ENCODE data around the gene ATOH8. TPM values are rescaled to one million over a fixed set of nuclear protein-coding genes. Genes with fewer than 3 reads are reported as not detected.

The ATOH8 gene
- total RNA-seq, 1 donor from 2014 or later = 2.2 TPM

DNA sequence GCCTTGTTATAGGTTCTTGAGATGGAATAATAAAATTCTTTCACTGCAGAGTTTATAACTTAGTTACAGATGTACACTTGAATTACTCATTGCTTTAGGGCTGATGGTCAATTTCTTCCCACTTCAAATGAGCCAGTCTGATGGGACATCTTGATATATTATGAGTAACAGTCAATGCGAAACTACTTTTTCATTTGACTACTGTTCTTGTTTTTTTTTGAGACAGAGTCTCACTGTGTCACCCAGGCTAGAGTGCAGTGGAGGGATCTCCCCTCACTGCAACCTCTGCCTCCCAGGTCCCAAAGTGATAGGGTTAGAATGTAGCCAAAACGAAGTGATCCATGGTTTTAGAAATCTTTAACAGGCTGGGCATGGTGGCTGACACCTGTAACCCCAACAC, 77.9 kb downstream of the ATOH8 start:
- Mint-ChIP-seq H3K27me3 (ENCODE audit: low read depth) (peaks cover 3% of the 10 kb centered on the region), H3K36me3 (ENCODE audit: low read depth) (peaks cover 6% of the 10 kb centered on the region), H3K4me1 (ENCODE audit: low read depth) (no peaks in the 10 kb centered on the region), H3K9me3 (ENCODE audit: low read depth) (peaks cover 16% of the 10 kb centered on the region), H3K4me3 (ENCODE audit: unreplicated experiment) (no peak overlapping the region), H3K27ac (ENCODE audit: unreplicated experiment) (no peak overlapping the region)
- TF ChIP-seq, protein P1, sequence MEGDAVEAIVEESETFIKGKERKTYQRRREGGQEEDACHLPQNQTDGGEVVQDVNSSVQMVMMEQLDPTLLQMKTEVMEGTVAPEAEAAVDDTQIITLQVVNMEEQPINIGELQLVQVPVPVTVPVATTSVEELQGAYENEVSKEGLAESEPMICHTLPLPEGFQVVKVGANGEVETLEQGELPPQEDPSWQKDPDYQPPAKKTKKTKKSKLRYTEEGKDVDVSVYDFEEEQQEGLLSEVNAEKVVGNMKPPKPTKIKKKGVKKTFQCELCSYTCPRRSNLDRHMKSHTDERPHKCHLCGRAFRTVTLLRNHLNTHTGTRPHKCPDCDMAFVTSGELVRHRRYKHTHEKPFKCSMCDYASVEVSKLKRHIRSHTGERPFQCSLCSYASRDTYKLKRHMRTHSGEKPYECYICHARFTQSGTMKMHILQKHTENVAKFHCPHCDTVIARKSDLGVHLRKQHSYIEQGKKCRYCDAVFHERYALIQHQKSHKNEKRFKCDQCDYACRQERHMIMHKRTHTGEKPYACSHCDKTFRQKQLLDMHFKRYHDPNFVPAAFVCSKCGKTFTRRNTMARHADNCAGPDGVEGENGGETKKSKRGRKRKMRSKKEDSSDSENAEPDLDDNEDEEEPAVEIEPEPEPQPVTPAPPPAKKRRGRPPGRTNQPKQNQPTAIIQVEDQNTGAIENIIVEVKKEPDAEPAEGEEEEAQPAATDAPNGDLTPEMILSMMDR (IDR thresholded peaks at IDR 0.05) = no peak
- DNase-seq (ENCODE audit: low spot score) = no peak

DNA sequence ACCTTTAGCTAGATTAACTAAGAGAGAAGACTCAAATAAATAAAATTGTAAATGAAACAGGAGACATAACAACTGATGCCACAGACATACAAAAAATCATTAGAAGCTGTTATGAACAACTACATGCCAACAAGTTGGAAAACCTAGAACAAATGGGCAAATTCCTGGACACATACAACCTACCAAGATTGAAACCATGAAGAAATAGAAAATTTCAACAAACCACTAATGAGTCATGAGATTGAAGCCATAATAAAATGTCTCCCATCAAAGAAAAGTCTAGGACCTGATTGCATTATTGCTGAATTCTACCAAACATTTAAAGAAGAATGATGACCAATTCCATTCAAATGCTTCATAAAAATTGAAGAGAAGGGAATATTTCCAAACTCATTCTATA, 80.7 kb downstream of the ATOH8 start:
- H3K4me3 Mint-ChIP-seq (ENCODE audit: unreplicated experiment) = no peak overlapping the region
- TF ChIP-seq, protein P1 (IDR thresholded peaks at IDR 0.05) = no peak
- H3K9me3 Mint-ChIP-seq (ENCODE audit: low read depth) = peaks cover 16% of the 10 kb centered on the region
- H3K27ac Mint-ChIP-seq (ENCODE audit: unreplicated experiment) = no peak overlapping the region
- DNase-seq (ENCODE audit: low spot score) = no peak
- H3K27me3 Mint-ChIP-seq (ENCODE audit: low read depth) = no peaks in the 10 kb centered on the region
- no peaks in the 10 kb centered on the region for H3K4me1 Mint-ChIP-seq (ENCODE audit: low read depth)
- H3K36me3 Mint-ChIP-seq (ENCODE audit: low read depth) = peaks cover 14% of the 10 kb centered on the region

Small RNA genes within 50 kb of the gene (microRNA-seq; reads per million reads assigned to microRNA genes)
- not detected for gene MIR6071 (ENCODE audit: borderline number of aligned reads)

Other genes starting within 250 kb of the ATOH8 start
- 119 to 155 TPM (median 144 TPM) in 3 replicates for gene MAT2A, start 214.8 kb upstream of the ATOH8 start, total RNA-seq
- gene GGCX, start 192.5 kb upstream of the ATOH8 start, total RNA-seq = 55.7 to 78.6 TPM (median 58.6 TPM) in 3 replicates
- 1.6 to 2.4 TPM (median 2.1 TPM) in 3 replicates for gene VAMP8, start 176.4 kb upstream of the ATOH8 start, total RNA-seq
- 1.8 to 2.4 TPM in 2 of 3 replicates, not detected in the other for gene VAMP5, start 169.6 kb upstream of the ATOH8 start, total RNA-seq
- gene RNF181, start 158.2 kb upstream of the ATOH8 start, total RNA-seq = 76.3 to 93.9 TPM (median 89.4 TPM) in 3 replicates
- gene TMEM150A, start 151.3 kb upstream of the ATOH8 start, total RNA-seq = 17.1 to 19.9 TPM (median 17.9 TPM) in 3 replicates
- 19.4 to 33.9 TPM (median 21.3 TPM) in 3 replicates for gene C2orf68, start 141.9 kb upstream of the ATOH8 start, total RNA-seq
- 34.7 to 40.4 TPM (median 35.1 TPM) in 3 replicates for gene USP39, start 137.8 kb upstream of the ATOH8 start, total RNA-seq
- not detected in 3 replicates for gene SFTPB, start 85.8 kb upstream of the ATOH8 start, total RNA-seq
- gene GNLY, start 59.6 kb upstream of the ATOH8 start, total RNA-seq = not detected in 3 replicates
- gene ST3GAL5, start 135.0 kb downstream of the ATOH8 start, total RNA-seq = 20.0 to 48.1 TPM (median 20.6 TPM) in 3 replicates

All from chondrocyte (in vitro differentiated cells).